GM12878 (cell line): Measurements from ENCODE around the gene UNC5B. TPM values are rescaled to one million over a fixed set of nuclear protein-coding genes. Genes with fewer than 3 reads are reported as not detected.

Experiments
- ATAC-seq: fragments of 200-7000 bp; cut with Tn5 transposase; 3 replicates; pipeline ENCODE4 v1.9.1; 2020; ENCODE audit warnings: mild to moderate bottlenecking, moderate library complexity
- BruUV-seq: library from RNA; stranded (reverse); fragments of 400-500 nt; replicated peaks from 2 replicates; lab custom pipeline; 2021; lab: Mats Ljungman, UMichigan
- CTCF ChIA-PET: fragments of 300-600 bp; sonication (Branson Sonifier 250); formaldehyde crosslinking; extraction: SDS; loops from one replicate; lab custom pipeline; 2021; ENCODE audit warnings: inconsistent platforms; lab: Yijun Ruan, JAX
- POLR2A ChIA-PET: fragments of 350-600 bp; formaldehyde crosslinking; extraction: SDS; loops from one replicate; lab custom pipeline; 2021; ENCODE audit warnings: inconsistent platforms; lab: Charles Lee
- RAD21 ChIA-PET: fragments of 300-600 bp; sonication (Branson Sonifier 250); formaldehyde crosslinking; loops from one replicate; lab custom pipeline; 2023; ENCODE audit warnings: antibody characterized with exemption; ENCODE audit not compliant: unreplicated experiment; lab: Charles Lee
- SMC1A ChIA-PET: fragments of 300-600 bp; sonication (Branson Sonifier 250); formaldehyde crosslinking; loops from one replicate; lab custom pipeline; 2023; ENCODE audit not compliant: unreplicated experiment, uncharacterized antibody; lab: Charles Lee
- DNase-seq: peaks from one replicate; pipeline ENCODE4 v3.0.0-alpha.2; 2011; ENCODE audit warnings: low read depth, low spot score
- FAIRE-seq: peaks from 3 replicates; lab custom pipeline; 2011; peaks lifted over from hg19 to GRCh38; lab: Jason Lieb, UNC
- H2AFZ ChIP-seq: 2 replicates; pipeline ENCODE4 v1.6.0; 2011; ENCODE audit warnings: low read depth, low read length, control low read depth; ENCODE audit not compliant: control insufficient read depth
- H3K27ac ChIP-seq: 2 replicates; pipeline ENCODE4 v1.5.1; 2011; ENCODE audit warnings: control low read depth; ENCODE audit not compliant: control insufficient read depth, insufficient read depth
- H3K27me3 ChIP-seq, 2 experiments: replicated peaks in 1 of 2; 2 replicates each; pipeline versions ENCODE4 v1.6.0 to v1.6.1; 2011; ENCODE audit warnings: low read length in 1 of 2; ENCODE audit not compliant: control insufficient read depth in 2 of 2, insufficient read depth in 2 of 2
- H3K36me3 ChIP-seq, 2 experiments: 2 replicates each; pipeline ENCODE4 v1.5.1; 2011; ENCODE audit warnings: low read length in 1 of 2; ENCODE audit not compliant: control insufficient read depth in 2 of 2, insufficient read depth in 2 of 2
- H3K4me1 ChIP-seq: 2 replicates; pipeline ENCODE4 v1.6.1; 2011; ENCODE audit warnings: mild to moderate bottlenecking, low read length, moderate library complexity, mixed read lengths; ENCODE audit not compliant: control insufficient read depth, insufficient read depth
- H3K4me2 ChIP-seq: 2 replicates; pipeline ENCODE4 v1.6.0; 2011; ENCODE audit warnings: control low read depth; ENCODE audit not compliant: control insufficient read depth, insufficient read depth
- H3K4me3 ChIP-seq: fragments of 200-600 bp; sonication (generic); 2 replicates; pipeline ENCODE4 v1.5.1; 2016
- H3K79me2 ChIP-seq: 2 replicates; pipeline ENCODE4 v1.6.0; 2011; ENCODE audit warnings: low read length; ENCODE audit not compliant: control insufficient read depth, insufficient read depth
- H3K9ac ChIP-seq: 2 replicates; pipeline ENCODE4 v1.8.0; 2011; ENCODE audit warnings: low read length, control low read depth, mixed read lengths; ENCODE audit not compliant: control insufficient read depth, insufficient read depth
- H3K9me3 ChIP-seq: replicated peaks from 3 replicates; pipeline ENCODE4 v1.5.1; 2011; ENCODE audit warnings: mild to moderate bottlenecking, low read length; ENCODE audit not compliant: control insufficient read depth, insufficient read depth
- H4K20me1 ChIP-seq: 2 replicates; pipeline ENCODE4 v1.6.0; 2011; ENCODE audit not compliant: control insufficient read depth, insufficient read depth
- E2F4 ChIP-seq: IDR thresholded peaks from 2 replicates; pipeline ENCODE4 v1.6.1; 2012; ENCODE audit warnings: low read depth, low read length, improper control_type of control experiment
- EP300 ChIP-seq, 2 experiments: fragments of 150-350 bp in 1 of 2; IDR thresholded peaks; 2 replicates each; pipeline ENCODE4 v1.6.1; 2011 to 2012; ENCODE audit warnings: low read depth in 2 of 2, low read length in 2 of 2, borderline replicate concordance in 1 of 2, improper control_type of control experiment in 1 of 2, inconsistent platforms in 1 of 2; ENCODE audit not compliant: control insufficient read depth in 1 of 2
- MAX ChIP-seq: IDR thresholded peaks from 2 replicates; pipeline ENCODE4 v1.6.1; 2012; ENCODE audit warnings: low read depth, low read length, improper control_type of control experiment
- MTA3 ChIP-seq: IDR thresholded peaks from 2 replicates; pipeline ENCODE4 v1.6.1; 2012; ENCODE audit warnings: low read length, inconsistent platforms, borderline replicate concordance
- SPI1 ChIP-seq: IDR thresholded peaks from 2 replicates; pipeline ENCODE4 v1.6.1; 2011; ENCODE audit warnings: low read depth, mild to moderate bottlenecking, low read length, moderate library complexity, borderline replicate concordance; ENCODE audit not compliant: insufficient read depth
- SREBF1 ChIP-seq: IDR thresholded peaks from 2 replicates; pipeline ENCODE4 v1.6.1; 2012; ENCODE audit warnings: mild to moderate bottlenecking, low read length
- YBX1 ChIP-seq: fragments of 450-650 bp; IDR thresholded peaks from 2 replicates; pipeline ENCODE4 v1.6.1; 2016; ENCODE audit warnings: antibody characterized with exemption
- ZNF687 ChIP-seq: fragments of 450-650 bp; IDR thresholded peaks from 2 replicates; pipeline ENCODE4 v1.6.1; 2017; ENCODE audit warnings: mild to moderate bottlenecking, moderate library complexity
- ZZZ3 ChIP-seq: IDR thresholded peaks from 2 replicates; pipeline ENCODE4 v1.6.1; 2011; ENCODE audit warnings: low read depth; ENCODE audit not compliant: control insufficient read depth, insufficient read length
- WGBS: methylation state at CpG from one replicate; pipeline ENCODE4 v1.1.6; 2016; ENCODE audit warnings: low lambda C conversion rate; ENCODE audit not compliant: insufficient replicate concordance, insufficient coverage; ENCODE audit errors: missing lambda C conversion rate; 5-methylcytosine and 5-hydroxymethylcytosine counted together
- in situ Hi-C: fragments of 300-500 bp; cut with MboI; formaldehyde crosslinking; loops from 9 replicates; pipeline ENCODE4 v1.14.3; 2018; ENCODE audit warnings: mixed read lengths
- intact Hi-C: fragments of 100-400 bp; cut with micrococcal nuclease; formaldehyde crosslinking; loops from one replicate; pipeline ENCODE4 v1.14.2; 2022; ENCODE audit not compliant: unreplicated experiment
- polyA plus RNA-seq, 11 experiments: library from polyadenylated mRNA; depleted of rRNA in 4 of 11; unstranded in 6 of 11; stranded (reverse) in 5 of 11; fragments of >200 nt; fragmentation: Nextera tagmentation in 4 of 11; fragmentation: Illumina TruSeq in 1 of 11; extraction: Ambion mirVana in 4 of 11; extraction: Trizol in 1 of 11; gene quantifications; 1 replicate in 1 of 11; 2 replicates in 10 of 11; pipeline versions ENCODE4 v1.2.1 to v1.2.3, GENCODE V29; 2011 to 2016; ENCODE audit warnings: inconsistent platforms in 2 of 11, missing spikeins in 2 of 11, low read depth in 1 of 11
- total RNA-seq, 4 experiments: library from RNA; depleted of rRNA in 3 of 4; stranded (reverse); fragments of >200 nt in 3 of 4; fragmentation: Illumina TruSeq in 1 of 4; extraction: Trizol in 1 of 4; gene quantifications; 2 replicates each; pipeline versions ENCODE4 v1.2.1 to v1.2.3, GENCODE V29; 2013 to 2021

Gene UNC5B
- total and polyA plus RNA-seq, 10 of the 15 experiments (the other 5 are each of a cell fraction or from before 2014, with no cell fraction given) = 0.03 to 0.08 TPM; not detected in 8

- intact Hi-C loops = no loop called here
- DNase-seq (no peak), ATAC-seq (no peak), FAIRE-seq (no peak)
- in situ Hi-C loops = no loop called here
- Histone ChIP-seq H3K4me2 (no peak overlapping the region), H3K27me3 (no peaks in the 10 kb centered on the region), H3K9ac (no peak overlapping the region), H3K9me3 (no peaks in the 10 kb centered on the region), H3K79me2 (no peaks in the 10 kb centered on the region), H4K20me1 (no peaks in the 10 kb centered on the region), H3K27ac (no peak overlapping the region), H2AFZ (no peak overlapping the region), H3K4me3 (no peak overlapping the region), H3K36me3 (no peaks in the 10 kb centered on the region), H3K4me1 (no peaks in the 10 kb centered on the region)
- CTCF ChIA-PET = interaction anchor here (0.7 to 1.5 kb wide), 3 partner anchors 23 to 80 kb away, joined by 3 to 4 read pairs (median 3); no protein-coding TSS in a partner anchor
- POLR2A ChIA-PET = no interaction called here
- WGBS = 63% methylated on average over 8 of the region's 8 CpGs
- no peak for TF ChIP-seq EP300 (IDR thresholded peaks at IDR 0.05; ENCODE audit: borderline replicate concordance in 1 of 2, control insufficient read depth in 1 of 2, low read depth in 2 of 2, low read length in 2 of 2)
- no peak for TF ChIP-seq ZNF687
- no peak for TF ChIP-seq MTA3
- no peak for TF ChIP-seq SREBF1
- TF ChIP-seq YBX1 = no peak
- TF ChIP-seq MAX = no peak
- TF ChIP-seq ZZZ3 = no peak
- no peak for TF ChIP-seq SPI1
- TF ChIP-seq E2F4 = no peak
- RAD21 ChIA-PET = interaction anchor here (1.5 kb wide), 1 partner anchor 16 kb away, joined by 7 read pairs; no protein-coding TSS in a partner anchor
- SMC1A ChIA-PET = interaction anchor here (0.7 to 2.2 kb wide), 3 partner anchors 30 to 129 kb away, joined by 3 to 7 read pairs (median 7); no protein-coding TSS in a partner anchor
- no TSS peak for BruUV-seq
These were observed 130.4 kb downstream of the UNC5B start for GRCh38 chr10:71342573-71343391.
